GM12878 (cell line): Measurements from ENCODE around the gene PAX7. TPM values are rescaled to one million over a fixed set of nuclear protein-coding genes. Genes with fewer than 3 reads are reported as not detected.

ENCODE experiments used
- ATAC-seq: fragments of 200-7000 bp; cut with Tn5 transposase; 3 replicates; pipeline ENCODE4 v1.9.1; 2020; ENCODE audit warnings: mild to moderate bottlenecking, moderate library complexity
- BruUV-seq: library from RNA; stranded (reverse); fragments of 400-500 nt; replicated peaks from 2 replicates; lab custom pipeline; 2021; lab: Mats Ljungman, UMichigan
- CTCF ChIA-PET: fragments of 300-600 bp; sonication (Branson Sonifier 250); formaldehyde crosslinking; extraction: SDS; loops from one replicate; lab custom pipeline; 2021; ENCODE audit warnings: inconsistent platforms; lab: Yijun Ruan, JAX
- POLR2A ChIA-PET: fragments of 350-600 bp; formaldehyde crosslinking; extraction: SDS; loops from one replicate; lab custom pipeline; 2021; ENCODE audit warnings: inconsistent platforms; lab: Charles Lee
- RAD21 ChIA-PET: fragments of 300-600 bp; sonication (Branson Sonifier 250); formaldehyde crosslinking; loops from one replicate; lab custom pipeline; 2023; ENCODE audit warnings: antibody characterized with exemption; ENCODE audit not compliant: unreplicated experiment; lab: Charles Lee
- SMC1A ChIA-PET: fragments of 300-600 bp; sonication (Branson Sonifier 250); formaldehyde crosslinking; loops from one replicate; lab custom pipeline; 2023; ENCODE audit not compliant: unreplicated experiment, uncharacterized antibody; lab: Charles Lee
- DNase-seq: peaks from one replicate; pipeline ENCODE4 v3.0.0-alpha.2; 2011; ENCODE audit warnings: low read depth, low spot score
- FAIRE-seq: peaks from 3 replicates; lab custom pipeline; 2011; peaks lifted over from hg19 to GRCh38; lab: Jason Lieb, UNC
- H2AFZ ChIP-seq: 2 replicates; pipeline ENCODE4 v1.6.0; 2011; ENCODE audit warnings: low read depth, low read length, control low read depth; ENCODE audit not compliant: control insufficient read depth
- H3K27ac ChIP-seq: 2 replicates; pipeline ENCODE4 v1.5.1; 2011; ENCODE audit warnings: control low read depth; ENCODE audit not compliant: control insufficient read depth, insufficient read depth
- H3K27me3 ChIP-seq, 2 experiments: replicated peaks in 1 of 2; 2 replicates each; pipeline versions ENCODE4 v1.6.0 to v1.6.1; 2011; ENCODE audit warnings: low read length in 1 of 2; ENCODE audit not compliant: control insufficient read depth in 2 of 2, insufficient read depth in 2 of 2
- H3K36me3 ChIP-seq, 2 experiments: 2 replicates each; pipeline ENCODE4 v1.5.1; 2011; ENCODE audit warnings: low read length in 1 of 2; ENCODE audit not compliant: control insufficient read depth in 2 of 2, insufficient read depth in 2 of 2
- H3K4me1 ChIP-seq: 2 replicates; pipeline ENCODE4 v1.6.1; 2011; ENCODE audit warnings: mild to moderate bottlenecking, low read length, moderate library complexity, mixed read lengths; ENCODE audit not compliant: control insufficient read depth, insufficient read depth
- H3K4me2 ChIP-seq: 2 replicates; pipeline ENCODE4 v1.6.0; 2011; ENCODE audit warnings: control low read depth; ENCODE audit not compliant: control insufficient read depth, insufficient read depth
- H3K4me3 ChIP-seq: fragments of 200-600 bp; sonication (generic); 2 replicates; pipeline ENCODE4 v1.5.1; 2016
- H3K79me2 ChIP-seq: 2 replicates; pipeline ENCODE4 v1.6.0; 2011; ENCODE audit warnings: low read length; ENCODE audit not compliant: control insufficient read depth, insufficient read depth
- H3K9ac ChIP-seq: 2 replicates; pipeline ENCODE4 v1.8.0; 2011; ENCODE audit warnings: low read length, control low read depth, mixed read lengths; ENCODE audit not compliant: control insufficient read depth, insufficient read depth
- H3K9me3 ChIP-seq: replicated peaks from 3 replicates; pipeline ENCODE4 v1.5.1; 2011; ENCODE audit warnings: mild to moderate bottlenecking, low read length; ENCODE audit not compliant: control insufficient read depth, insufficient read depth
- H4K20me1 ChIP-seq: 2 replicates; pipeline ENCODE4 v1.6.0; 2011; ENCODE audit not compliant: control insufficient read depth, insufficient read depth
- CHD2 ChIP-seq: IDR thresholded peaks from 2 replicates; pipeline ENCODE4 v1.6.1; 2011; ENCODE audit warnings: low read depth, low read length, improper control_type of control experiment, borderline replicate concordance
- IKZF1 ChIP-seq: fragments of 450-650 bp; conservative IDR thresholded peaks from 2 replicates; pipeline ENCODE4 v1.6.1; 2017; ENCODE audit warnings: antibody characterized with exemption, mild to moderate bottlenecking
- MTA2 ChIP-seq: fragments of 450-650 bp; IDR thresholded peaks from 2 replicates; pipeline ENCODE4 v1.6.1; 2016; ENCODE audit warnings: low read depth, mild to moderate bottlenecking, moderate library complexity
- MTA3 ChIP-seq: IDR thresholded peaks from 2 replicates; pipeline ENCODE4 v1.6.1; 2012; ENCODE audit warnings: low read length, inconsistent platforms, borderline replicate concordance
- NFIC ChIP-seq: IDR thresholded peaks from 2 replicates; pipeline ENCODE4 v1.6.1; 2012; ENCODE audit warnings: low read depth, mild to moderate bottlenecking, inconsistent platforms, low read length, moderate library complexity
- NFXL1 ChIP-seq: fragments of 450-650 bp; IDR thresholded peaks from 2 replicates; pipeline ENCODE4 v1.6.1; 2017; ENCODE audit warnings: antibody characterized with exemption, mild to moderate bottlenecking, borderline replicate concordance
- RB1 ChIP-seq: fragments of 450-650 bp; formaldehyde crosslinking; IDR thresholded peaks from 2 replicates; pipeline ENCODE4 v1.6.1; 2017; ENCODE audit warnings: mild to moderate bottlenecking, borderline replicate concordance
- RBBP5 ChIP-seq: fragments of 200-600 bp; sonication (generic); conservative IDR thresholded peaks from 2 replicates; pipeline ENCODE4 v1.6.1; 2016
- SKIL ChIP-seq: fragments of 450-650 bp; IDR thresholded peaks from 2 replicates; pipeline ENCODE4 v1.6.1; 2017; ENCODE audit warnings: mild to moderate bottlenecking, low read depth, inconsistent platforms; ENCODE audit not compliant: poor library complexity, severe bottlenecking
- TCF7 ChIP-seq: IDR thresholded peaks from 2 replicates; pipeline ENCODE4 v1.6.1; 2014; ENCODE audit warnings: antibody characterized with exemption, borderline replicate concordance
- YY1 ChIP-seq: IDR thresholded peaks from 2 replicates; pipeline ENCODE4 v1.6.1; 2011; ENCODE audit warnings: low read depth, mild to moderate bottlenecking, low read length
- ZNF24 ChIP-seq: fragments of 450-650 bp; IDR thresholded peaks from 2 replicates; pipeline ENCODE4 v1.6.1; 2017; ENCODE audit warnings: antibody characterized with exemption, mild to moderate bottlenecking
- WGBS: methylation state at CpG from one replicate; pipeline ENCODE4 v1.1.6; 2016; ENCODE audit warnings: low lambda C conversion rate; ENCODE audit not compliant: insufficient replicate concordance, insufficient coverage; ENCODE audit errors: missing lambda C conversion rate; 5-methylcytosine and 5-hydroxymethylcytosine counted together
- in situ Hi-C: fragments of 300-500 bp; cut with MboI; formaldehyde crosslinking; loops from 9 replicates; pipeline ENCODE4 v1.14.3; 2018; ENCODE audit warnings: mixed read lengths
- intact Hi-C: fragments of 100-400 bp; cut with micrococcal nuclease; formaldehyde crosslinking; loops from one replicate; pipeline ENCODE4 v1.14.2; 2022; ENCODE audit not compliant: unreplicated experiment
- polyA plus RNA-seq, 11 experiments: library from polyadenylated mRNA; depleted of rRNA in 4 of 11; unstranded in 6 of 11; stranded (reverse) in 5 of 11; fragments of >200 nt; fragmentation: Nextera tagmentation in 4 of 11; fragmentation: Illumina TruSeq in 1 of 11; extraction: Ambion mirVana in 4 of 11; extraction: Trizol in 1 of 11; gene quantifications; 1 replicate in 1 of 11; 2 replicates in 10 of 11; pipeline versions ENCODE4 v1.2.1 to v1.2.3, GENCODE V29; 2011 to 2016; ENCODE audit warnings: inconsistent platforms in 2 of 11, missing spikeins in 2 of 11, low read depth in 1 of 11
- total RNA-seq, 4 experiments: library from RNA; depleted of rRNA in 3 of 4; stranded (reverse); fragments of >200 nt in 3 of 4; fragmentation: Illumina TruSeq in 1 of 4; extraction: Trizol in 1 of 4; gene quantifications; 2 replicates each; pipeline versions ENCODE4 v1.2.1 to v1.2.3, GENCODE V29; 2013 to 2021
- TF ChIP-seq, protein P1 (sequence below): fragments of 450-650 bp; IDR thresholded peaks from 2 replicates; pipeline ENCODE4 v1.6.1; 2014; ENCODE audit warnings: mild to moderate bottlenecking
- TF ChIP-seq, protein P2 (sequence below): fragments of 450-650 bp; IDR thresholded peaks from 2 replicates; pipeline ENCODE4 v1.6.1; 2016; ENCODE audit warnings: mild to moderate bottlenecking

The PAX7 gene
- total and polyA plus RNA-seq, 10 of the 15 experiments (the other 5 are each of a cell fraction or from before 2014, with no cell fraction given): not detected

DNA sequence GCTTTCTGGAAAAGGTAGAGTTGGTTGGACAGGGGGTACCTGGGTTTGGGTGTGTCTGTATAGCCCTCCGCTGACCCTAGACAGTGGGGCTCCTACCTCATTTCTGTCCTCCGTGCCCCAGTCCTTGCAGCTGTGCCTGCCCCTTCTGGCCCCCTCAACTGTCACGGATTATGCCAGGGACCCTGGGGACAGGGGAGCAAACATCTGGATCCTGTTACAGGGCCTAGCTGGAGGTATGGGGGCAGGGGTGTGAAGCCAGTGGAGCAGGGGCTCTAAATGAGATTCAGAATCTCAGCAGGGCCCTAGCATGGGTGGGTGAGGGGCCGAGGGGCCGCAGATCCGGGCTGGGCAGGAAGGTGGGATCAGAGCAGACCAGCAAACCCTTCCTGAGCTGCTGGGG lies 147.8 kb downstream of the PAX7 start:
- ChIA-PET SMC1A (no interaction called here), POLR2A (no interaction called here), CTCF (no interaction called here), RAD21 (no interaction called here)
- Histone ChIP-seq H4K20me1 (no peaks in the 10 kb centered on the region), H3K79me2 (no peaks in the 10 kb centered on the region), H3K36me3 (no peaks in the 10 kb centered on the region), H3K27me3 (peaks cover 4 to 6% of the 10 kb centered on the region in 2 experiments; a peak in 3 of 4 replicates), H2AFZ (no peak overlapping the region), H3K9me3 (no peaks in the 10 kb centered on the region), H3K4me3 (no peak overlapping the region), H3K27ac (no peak overlapping the region), H3K9ac (no peak overlapping the region), H3K4me1 (no peaks in the 10 kb centered on the region), H3K4me2 (no peak overlapping the region)
- intact Hi-C loops: no loop called here
- DNase-seq (no peak), FAIRE-seq (no peak), ATAC-seq (no peak)
- WGBS: 4% methylated on average over 6 of the region's 6 CpGs
- no peak for TF ChIP-seq YY1
- no peak for TF ChIP-seq SKIL
- no peak for TF ChIP-seq MTA3
- no peak for TF ChIP-seq CHD2
- in situ Hi-C loops: no loop called here
- BruUV-seq: no TSS peak

DNA sequence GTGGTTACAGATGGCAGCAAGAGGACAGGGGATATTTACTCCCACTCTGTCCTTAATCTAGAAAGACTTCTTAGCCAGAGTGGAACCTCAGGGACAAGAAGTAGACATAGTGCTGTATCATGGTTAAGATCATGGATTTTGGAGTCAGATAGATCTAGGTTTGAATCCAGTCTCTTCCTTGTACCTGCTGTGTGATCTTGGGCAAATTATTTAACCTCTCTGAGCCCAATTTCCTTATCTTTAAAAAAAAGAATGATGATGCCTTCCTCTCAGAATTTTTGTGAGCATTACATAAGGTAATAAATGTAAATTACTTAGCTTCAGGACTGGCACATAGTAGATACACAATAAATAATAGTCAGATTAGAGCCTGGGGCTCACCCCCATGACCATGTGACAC lies 150.4 kb downstream of the PAX7 start:
- ChIA-PET CTCF (no interaction called here), POLR2A (no interaction called here), SMC1A (no interaction called here), RAD21 (no interaction called here)
- peaks cover 0 to 2% of the 10 kb centered on the region in 2 experiments; a peak in 2 of 4 replicates for H3K27me3 ChIP-seq
- no peak overlapping the region for H3K4me2 ChIP-seq
- no peaks in the 10 kb centered on the region for H3K36me3 ChIP-seq
- no peak overlapping the region for H2AFZ ChIP-seq
- no peak for FAIRE-seq
- intact Hi-C loops (no loop called here), in situ Hi-C loops (no loop called here)
- H3K27ac ChIP-seq: no peak overlapping the region
- H3K4me1 ChIP-seq: no peaks in the 10 kb centered on the region
- no peak overlapping the region for H3K4me3 ChIP-seq
- no peak overlapping the region for H3K9ac ChIP-seq
- no peak for DNase-seq
- H3K79me2 ChIP-seq: no peaks in the 10 kb centered on the region
- no peaks in the 10 kb centered on the region for H4K20me1 ChIP-seq
- BruUV-seq: no TSS peak
- ATAC-seq: no peak
- no peaks in the 10 kb centered on the region for H3K9me3 ChIP-seq
- no peak for TF ChIP-seq RB1
- TF ChIP-seq IKZF1: no peak
- TF ChIP-seq MTA2: no peak
- no peak for TF ChIP-seq NFXL1
- no peak for TF ChIP-seq RBBP5
- no peak for TF ChIP-seq ZNF24
- TF ChIP-seq, protein P1, sequence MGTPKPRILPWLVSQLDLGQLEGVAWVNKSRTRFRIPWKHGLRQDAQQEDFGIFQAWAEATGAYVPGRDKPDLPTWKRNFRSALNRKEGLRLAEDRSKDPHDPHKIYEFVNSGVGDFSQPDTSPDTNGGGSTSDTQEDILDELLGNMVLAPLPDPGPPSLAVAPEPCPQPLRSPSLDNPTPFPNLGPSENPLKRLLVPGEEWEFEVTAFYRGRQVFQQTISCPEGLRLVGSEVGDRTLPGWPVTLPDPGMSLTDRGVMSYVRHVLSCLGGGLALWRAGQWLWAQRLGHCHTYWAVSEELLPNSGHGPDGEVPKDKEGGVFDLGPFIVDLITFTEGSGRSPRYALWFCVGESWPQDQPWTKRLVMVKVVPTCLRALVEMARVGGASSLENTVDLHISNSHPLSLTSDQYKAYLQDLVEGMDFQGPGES: no peak
- no peak for TF ChIP-seq NFIC
- no peak for TF ChIP-seq TCF7
- TF ChIP-seq YY1: no peak
- TF ChIP-seq, protein P2, sequence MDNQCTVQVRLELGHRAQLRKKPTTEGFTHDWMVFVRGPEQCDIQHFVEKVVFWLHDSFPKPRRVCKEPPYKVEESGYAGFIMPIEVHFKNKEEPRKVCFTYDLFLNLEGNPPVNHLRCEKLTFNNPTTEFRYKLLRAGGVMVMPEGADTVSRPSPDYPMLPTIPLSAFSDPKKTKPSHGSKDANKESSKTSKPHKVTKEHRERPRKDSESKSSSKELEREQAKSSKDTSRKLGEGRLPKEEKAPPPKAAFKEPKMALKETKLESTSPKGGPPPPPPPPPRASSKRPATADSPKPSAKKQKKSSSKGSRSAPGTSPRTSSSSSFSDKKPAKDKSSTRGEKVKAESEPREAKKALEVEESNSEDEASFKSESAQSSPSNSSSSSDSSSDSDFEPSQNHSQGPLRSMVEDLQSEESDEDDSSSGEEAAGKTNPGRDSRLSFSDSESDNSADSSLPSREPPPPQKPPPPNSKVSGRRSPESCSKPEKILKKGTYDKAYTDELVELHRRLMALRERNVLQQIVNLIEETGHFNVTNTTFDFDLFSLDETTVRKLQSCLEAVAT: no peak
